IMR-90 (cell line): ENCODE results near the gene TNNI3K. TPM values are rescaled to one million over a fixed set of nuclear protein-coding genes. Genes with fewer than 3 reads are reported as not detected.

ENCODE experiments used
- ATAC-seq: fragments of 200-7000 bp; cut with Tn5 transposase; 2 replicates; pipeline ENCODE4 v1.9.1; 2020; ENCODE audit warnings: low read depth, mild to moderate bottlenecking, moderate library complexity
- BruUV-seq: library from RNA; stranded (reverse); fragments of 400-500 nt; replicated peaks from 2 replicates; lab custom pipeline; 2021; lab: Mats Ljungman, UMichigan
- CTCF ChIA-PET: fragments of 300-600 bp; formaldehyde crosslinking; extraction: SDS; loops from one replicate; lab custom pipeline; 2021; ENCODE audit warnings: antibody characterized with exemption; lab: Yijun Ruan, JAX
- POLR2A ChIA-PET: fragments of 300-600 bp; sonication (Branson Sonifier 250); formaldehyde crosslinking; loops from one replicate; lab custom pipeline; 2022; ENCODE audit warnings: antibody characterized with exemption; ENCODE audit not compliant: unreplicated experiment; lab: Charles Lee
- DNase-seq: peaks from one replicate; pipeline ENCODE4 v3.0.0; 2013
- H2AFZ ChIP-seq: replicated peaks from 2 replicates; pipeline ENCODE3; 2013; ENCODE audit warnings: low read length, mild to moderate bottlenecking; ENCODE audit not compliant: poor library complexity
- H2AK5ac ChIP-seq: 2 replicates; pipeline ENCODE4 v1.6.1; 2013; ENCODE audit warnings: low read depth, low read length, inconsistent platforms
- H2AK9ac ChIP-seq: replicated peaks from 2 replicates; pipeline ENCODE3; 2013; ENCODE audit warnings: mild to moderate bottlenecking, low read depth, low read length, moderate library complexity; ENCODE audit not compliant: poor library complexity
- H2BK120ac ChIP-seq: 2 replicates; pipeline ENCODE4 v1.6.1; 2013; ENCODE audit warnings: low read depth, low read length, inconsistent platforms
- H2BK15ac ChIP-seq: 3 replicates; pipeline ENCODE4 v1.6.1; 2013; ENCODE audit warnings: low read depth, low read length, inconsistent platforms
- H2BK20ac ChIP-seq: 2 replicates; pipeline ENCODE4 v1.6.1; 2013; ENCODE audit warnings: low read depth, mild to moderate bottlenecking, inconsistent platforms, low read length, moderate library complexity
- H2BK5ac ChIP-seq: 2 replicates; pipeline ENCODE4 v1.6.1; 2013; ENCODE audit warnings: mild to moderate bottlenecking, low read depth, low read length, inconsistent platforms; ENCODE audit not compliant: poor library complexity, severe bottlenecking
- H3K14ac ChIP-seq: replicated peaks from 2 replicates; pipeline ENCODE4 v1.6.1; 2013; ENCODE audit warnings: low read depth, low read length, inconsistent platforms
- H3K18ac ChIP-seq: 2 replicates; pipeline ENCODE4 v1.6.1; 2013; ENCODE audit warnings: low read depth, low read length, control low read depth
- H3K23ac ChIP-seq: 2 replicates; pipeline ENCODE4 v1.6.1; 2013; ENCODE audit warnings: low read depth, low read length, inconsistent platforms
- H3K27ac ChIP-seq: 2 replicates; pipeline ENCODE4 v1.5.1; 2013; ENCODE audit warnings: mild to moderate bottlenecking, control low read depth, low read length; ENCODE audit not compliant: insufficient read depth
- H3K27me3 ChIP-seq: 2 replicates; pipeline ENCODE4 v1.6.1; 2013; ENCODE audit warnings: low read length; ENCODE audit not compliant: control insufficient read depth, insufficient read depth
- H3K36me3 ChIP-seq: 2 replicates; pipeline ENCODE4 v1.6.1; 2013; ENCODE audit warnings: low read length, mixed read lengths; ENCODE audit not compliant: control insufficient read depth, insufficient read depth
- H3K4ac ChIP-seq: 2 replicates; pipeline ENCODE4 v1.6.1; 2013; ENCODE audit warnings: low read depth, low read length, inconsistent platforms
- H3K4me1 ChIP-seq: 2 replicates; pipeline ENCODE4 v1.6.1; 2013; ENCODE audit warnings: low read length, mixed read lengths; ENCODE audit not compliant: control insufficient read depth, insufficient read depth
- H3K4me2 ChIP-seq: 2 replicates; pipeline ENCODE4 v1.6.1; 2013; ENCODE audit warnings: low read depth, mild to moderate bottlenecking, control low read depth, low read length, moderate library complexity
- H3K4me3 ChIP-seq: 2 replicates; pipeline ENCODE4 v1.5.1; 2013; ENCODE audit warnings: low read depth, mild to moderate bottlenecking, control low read depth, low read length, moderate library complexity; ENCODE audit not compliant: insufficient read depth
- H3K56ac ChIP-seq: 2 replicates; pipeline ENCODE4 v1.6.1; 2013; ENCODE audit warnings: low read length, inconsistent platforms; ENCODE audit not compliant: insufficient read depth; ENCODE audit errors: extremely low read depth
- H3K79me1 ChIP-seq, 2 experiments: 2 replicates each; pipeline ENCODE4 v1.6.1; 2013; ENCODE audit warnings: low read length in 2 of 2, inconsistent platforms in 1 of 2, low read depth in 1 of 2
- H3K9ac ChIP-seq: 2 replicates; pipeline ENCODE4 v1.6.1; 2013; ENCODE audit warnings: low read depth, low read length, control low read depth
- H3K9me1 ChIP-seq: 2 replicates; pipeline ENCODE4 v1.6.1; 2013; ENCODE audit warnings: low read length, inconsistent platforms; ENCODE audit not compliant: insufficient read depth
- H3K9me3 ChIP-seq: 2 replicates; pipeline ENCODE4 v1.6.1; 2013; ENCODE audit warnings: low read length; ENCODE audit not compliant: control insufficient read depth, insufficient read depth
- H4K20me1 ChIP-seq: 2 replicates; pipeline ENCODE4 v1.6.1; 2013; ENCODE audit warnings: low read length, inconsistent platforms; ENCODE audit not compliant: insufficient read depth
- H4K5ac ChIP-seq: 2 replicates; pipeline ENCODE4 v1.6.1; 2013; ENCODE audit warnings: mild to moderate bottlenecking, low read depth, low read length, control low read depth
- H4K8ac ChIP-seq, 2 experiments: 2 replicates each; pipeline ENCODE4 v1.6.1; 2013; ENCODE audit warnings: low read depth in 2 of 2, low read length in 2 of 2, control low read depth in 1 of 2, inconsistent platforms in 1 of 2
- H4K91ac ChIP-seq: 2 replicates; pipeline ENCODE4 v1.6.1; 2013; ENCODE audit warnings: low read depth, low read length, inconsistent platforms; ENCODE audit not compliant: insufficient read depth
- BHLHE40 ChIP-seq: fragments of 150-350 bp; IDR thresholded peaks from 2 replicates; pipeline ENCODE4 v1.6.1; 2016; ENCODE audit warnings: mild to moderate bottlenecking, low read depth, low read length
- CEBPB ChIP-seq: IDR thresholded peaks from 2 replicates; pipeline ENCODE4 v1.6.1; 2012; ENCODE audit warnings: low read depth, low read length, improper control_type of control experiment
- FOS ChIP-seq: fragments of 150-350 bp; IDR thresholded peaks from 2 replicates; pipeline ENCODE4 v1.6.1; 2016; ENCODE audit warnings: low read depth, low read length
- MAZ ChIP-seq: IDR thresholded peaks from 2 replicates; pipeline ENCODE4 v1.6.1; 2012; ENCODE audit warnings: low read depth, mild to moderate bottlenecking, low read length, improper control_type of control experiment, moderate library complexity, borderline replicate concordance
- MXI1 ChIP-seq: IDR thresholded peaks from 2 replicates; pipeline ENCODE4 v1.6.1; 2012; ENCODE audit warnings: low read depth, mild to moderate bottlenecking, low read length, moderate library complexity, borderline replicate concordance
- NFE2L2 ChIP-seq: fragments of 150-350 bp; IDR thresholded peaks from 2 replicates; pipeline ENCODE4 v1.6.1; 2016; ENCODE audit warnings: low read depth, mild to moderate bottlenecking, low read length
- RAD21 ChIP-seq: IDR thresholded peaks from 2 replicates; pipeline ENCODE4 v1.6.1; 2012; ENCODE audit warnings: low read length, improper control_type of control experiment
- RCOR1 ChIP-seq: IDR thresholded peaks from 2 replicates; pipeline ENCODE4 v1.6.1; 2012; ENCODE audit warnings: mild to moderate bottlenecking, low read length, improper control_type of control experiment; ENCODE audit not compliant: insufficient replicate concordance
- RFX5 ChIP-seq: IDR thresholded peaks from 2 replicates; pipeline ENCODE4 v1.8.0; 2012; ENCODE audit warnings: low read depth, mild to moderate bottlenecking, low read length, moderate library complexity
- SMC3 ChIP-seq: fragments of 150-350 bp; IDR thresholded peaks from 2 replicates; pipeline ENCODE4 v1.6.1; 2016; ENCODE audit warnings: low read depth, mild to moderate bottlenecking, antibody characterized with exemption, low read length, moderate library complexity
- WGBS, 2 experiments: methylation state at CpG; one replicate each; pipeline versions ENCODE4 v1.1.5 to v1.1.7; 2013; ENCODE audit warnings: missing lambda C conversion rate in 2 of 2; ENCODE audit not compliant: insufficient read length in 1 of 2; ENCODE audit errors: extremely low coverage in 2 of 2; 5-methylcytosine and 5-hydroxymethylcytosine counted together
- dilution Hi-C: fragments of 300-500 bp; cut with HindIII; formaldehyde crosslinking; loops from one replicate; pipeline ENCODE4 v1.14.3; 2018; ENCODE audit warnings: low sequenced_read_pairs; ENCODE audit not compliant: unreplicated experiment
- in situ Hi-C: fragments of 300-500 bp; cut with MboI; formaldehyde crosslinking; loops from 3 replicates; pipeline ENCODE4 v1.14.3; 2019; ENCODE audit warnings: low sequenced_read_pairs, inconsistent platforms, mixed read lengths
- intact Hi-C: fragments of 100-400 bp; cut with micrococcal nuclease; formaldehyde crosslinking; loops from 2 replicates; pipeline ENCODE4 v1.10.0; 2022
- polyA plus RNA-seq, 3 experiments: library from polyadenylated mRNA; depleted of rRNA; stranded (reverse); fragments of >200 nt; gene quantifications; 2 replicates each; pipeline ENCODE4 v1.2.3, GENCODE V29; 2012; ENCODE audit warnings: low replicate concordance in 1 of 3
- total RNA-seq: library from RNA; depleted of rRNA; stranded (reverse); fragments of >200 nt; gene quantifications from 2 replicates; pipeline ENCODE4 v1.2.3, GENCODE V29; 2012

TNNI3K gene
- total and polyA plus RNA-seq, 2 of the 4 experiments (the other 2 are of a cell fraction), result 0.90 to 1.3 TPM

- Histone ChIP-seq H3K4me1 (no peaks in the 10 kb centered on the region), H2AFZ (no peak overlapping the region), H3K36me3 (no peaks in the 10 kb centered on the region), H2BK5ac (no peak overlapping the region), H2AK5ac (no peak overlapping the region), H2BK20ac (no peak overlapping the region), H3K9ac (no peak overlapping the region), H4K91ac (no peak overlapping the region), H3K4me2 (no peak overlapping the region), H3K9me3 (no peaks in the 10 kb centered on the region; the same call in 1 of the 2 replicates), H3K4ac (no peak overlapping the region), H4K20me1 (no peaks in the 10 kb centered on the region), H3K27me3 (no peaks in the 10 kb centered on the region), H3K27ac (no peak overlapping the region), H4K8ac (no peak overlapping the region), H2AK9ac (no peak overlapping the region), H3K9me1 (no peaks in the 10 kb centered on the region), H3K14ac (no peak overlapping the region), H4K5ac (no peak overlapping the region), H3K79me1 (no peaks in the 10 kb centered on the region), H3K23ac (no peak overlapping the region), H2BK120ac (no peak overlapping the region), H3K56ac (no peak overlapping the region), H3K4me3 (no peak overlapping the region), H2BK15ac (no peak overlapping the region), H3K18ac (no peak overlapping the region)
- no CpG with 5 or more reads among the region's 2 CpGs for WGBS, 2 experiments
- in situ Hi-C loops (no loop called here), intact Hi-C loops (no loop called here), dilution Hi-C loops (no loop called here)
- no peak for ATAC-seq
- DNase-seq, result no peak
- TF ChIP-seq NFE2L2 (no peak), RCOR1 (no peak), RFX5 (no peak), MXI1 (no peak), MAZ (no peak), FOS (no peak), RAD21 (no peak), BHLHE40 (no peak), SMC3 (no peak), CEBPB (no peak)
- ChIA-PET CTCF (no interaction called here), POLR2A (no interaction called here)
- no TSS peak for BruUV-seq
These were observed 222.1 kb downstream of the TNNI3K start for GRCh38 chr1:74457253-74457652.
